ENCODE results near the gene MCTP1.

Gene MCTP1

GRCh38 chr5:95283022-95283615 is 1.8 kb downstream of the MCTP1 start:
- POLR2A ChIA-PET: no interaction called here
- no peak for DNase-seq (ENCODE audit: extremely low spot score)
- TF ChIP-seq L3MBTL2 (conservative IDR thresholded peaks at IDR 0.05) (peak; percentile 56), ARNT (IDR thresholded peaks at IDR 0.05) (no peak)
- CTCF ChIA-PET: interaction anchor here (0.6 to 1.9 kb wide), 2 partner anchors 13 to 233 kb away, joined by 4 to 5 read pairs; no protein-coding TSS in a partner anchor

GRCh38 chr5:95281226-95281625 is 3.7 kb downstream of the MCTP1 start:
- CTCF ChIA-PET: interaction anchor here (0.6 kb wide), 1 partner anchor 190 kb away, joined by 3 read pairs; no protein-coding TSS in a partner anchor
- DNase-seq (ENCODE audit: extremely low spot score): no peak
- no peak for TF ChIP-seq FOXK2 (IDR thresholded peaks at IDR 0.05)
- TF ChIP-seq L3MBTL2 (conservative IDR thresholded peaks at IDR 0.05): no peak
- TF ChIP-seq CTBP1 (IDR thresholded peaks at IDR 0.05; ENCODE audit: borderline replicate concordance): no peak
- TF ChIP-seq FOXA1 (IDR thresholded peaks at IDR 0.05): no peak
- no peak for TF ChIP-seq BHLHE40 (IDR thresholded peaks at IDR 0.05; ENCODE audit: borderline replicate concordance)
- TF ChIP-seq PKNOX1 (IDR thresholded peaks at IDR 0.05): no peak
- TF ChIP-seq SP1 (IDR thresholded peaks at IDR 0.05): no peak
- POLR2A ChIA-PET: no interaction called here

GRCh38 chr5:95280401-95281095 is 4.3 kb downstream of the MCTP1 start:
- DNase-seq (ENCODE audit: extremely low spot score): no peak
- ChIA-PET CTCF (interaction anchor here (1.0 kb wide), 1 partner anchor 19 kb away, joined by 3 read pairs; no protein-coding TSS in a partner anchor), POLR2A (no interaction called here)
- TF ChIP-seq CTBP1 (IDR thresholded peaks at IDR 0.05; ENCODE audit: borderline replicate concordance) (no peak), HDGF (IDR thresholded peaks at IDR 0.05; ENCODE audit: borderline replicate concordance) (no peak), FOXK2 (IDR thresholded peaks at IDR 0.05) (no peak), ELF4 (IDR thresholded peaks at IDR 0.05) (no peak), FOXM1 (IDR thresholded peaks at IDR 0.05; ENCODE audit: borderline replicate concordance) (no peak), ARNT (IDR thresholded peaks at IDR 0.05) (no peak), NFRKB (IDR thresholded peaks at IDR 0.05) (no peak), ZNF384 (IDR thresholded peaks at IDR 0.05) (no peak), FOXA1 (IDR thresholded peaks at IDR 0.05) (no peak), TARDBP (IDR thresholded peaks at IDR 0.05) (no peak), SUZ12 (IDR thresholded peaks at IDR 0.05) (no peak), PKNOX1 (IDR thresholded peaks at IDR 0.05) (no peak), L3MBTL2 (conservative IDR thresholded peaks at IDR 0.05) (no peak), BHLHE40 (IDR thresholded peaks at IDR 0.05; ENCODE audit: borderline replicate concordance) (no peak), LEF1 (IDR thresholded peaks at IDR 0.05; ENCODE audit: borderline replicate concordance) (no peak)

GRCh38 chr5:95274011-95274410 is 10.9 kb downstream of the MCTP1 start:
- TF ChIP-seq CTBP1 (IDR thresholded peaks at IDR 0.05; ENCODE audit: borderline replicate concordance) (no peak), FOXA1 (IDR thresholded peaks at IDR 0.05) (no peak), ARNT (IDR thresholded peaks at IDR 0.05) (no peak), ELF4 (IDR thresholded peaks at IDR 0.05) (no peak), NFRKB (IDR thresholded peaks at IDR 0.05) (no peak), HDGF (IDR thresholded peaks at IDR 0.05; ENCODE audit: borderline replicate concordance) (no peak)
- CTCF ChIA-PET: no interaction called here
- POLR2A ChIA-PET: no interaction called here
- DNase-seq (ENCODE audit: extremely low spot score): no peak

GRCh38 chr5:95272316-95272929 is 12.5 kb downstream of the MCTP1 start:
- TF ChIP-seq BHLHE40 (IDR thresholded peaks at IDR 0.05; ENCODE audit: borderline replicate concordance) (no peak), HDGF (IDR thresholded peaks at IDR 0.05; ENCODE audit: borderline replicate concordance) (no peak), FOXM1 (IDR thresholded peaks at IDR 0.05; ENCODE audit: borderline replicate concordance) (no peak), CTBP1 (IDR thresholded peaks at IDR 0.05; ENCODE audit: borderline replicate concordance) (no peak), SUZ12 (IDR thresholded peaks at IDR 0.05) (no peak), FOXK2 (IDR thresholded peaks at IDR 0.05) (no peak), SP1 (IDR thresholded peaks at IDR 0.05) (no peak), L3MBTL2 (conservative IDR thresholded peaks at IDR 0.05) (no peak), ELF4 (IDR thresholded peaks at IDR 0.05) (no peak), FOXA1 (IDR thresholded peaks at IDR 0.05) (no peak), NFRKB (IDR thresholded peaks at IDR 0.05) (no peak), LEF1 (IDR thresholded peaks at IDR 0.05; ENCODE audit: borderline replicate concordance) (no peak)
- DNase-seq (ENCODE audit: extremely low spot score): no peak
- POLR2A ChIA-PET: no interaction called here
- CTCF ChIA-PET: interaction anchor here (1.4 kb wide), 1 partner anchor 10 kb away, joined by 3 read pairs; no protein-coding TSS in a partner anchor

GRCh38 chr5:95262933-95263660 is 21.8 kb downstream of the MCTP1 start:
- TF ChIP-seq BHLHE40 (IDR thresholded peaks at IDR 0.05; ENCODE audit: borderline replicate concordance): no peak
- no peak for TF ChIP-seq FOXM1 (IDR thresholded peaks at IDR 0.05; ENCODE audit: borderline replicate concordance)
- TF ChIP-seq CTBP1 (IDR thresholded peaks at IDR 0.05; ENCODE audit: borderline replicate concordance): no peak
- no peak for TF ChIP-seq ARNT (IDR thresholded peaks at IDR 0.05)
- no peak for TF ChIP-seq HDGF (IDR thresholded peaks at IDR 0.05; ENCODE audit: borderline replicate concordance)

More at GRCh38 chr5:95262933-95263660, 21.8 kb downstream of the MCTP1 start:
- POLR2A ChIA-PET: no interaction called here
- no peak for DNase-seq (ENCODE audit: extremely low spot score)
- CTCF ChIA-PET: interaction anchor here (0.7 to 1.4 kb wide), 4 partner anchors 10 to 294 kb away, joined by 3 to 5 read pairs (median 3); partner anchors contain the start of gene MCTP1
